ENCODE measurements around the gene PERCC1. TPM values are rescaled to one million over a fixed set of nuclear protein-coding genes. Genes with fewer than 3 reads are reported as not detected.

Gene PERCC1
- total RNA-seq, 1 donor from 2014 or later = not detected

- no peak overlapping the region for H3K4me2 ChIP-seq (ENCODE audit: low read length)
- Mint-ChIP-seq H3K27me3 (ENCODE audit: low read depth, unreplicated experiment) (no peaks in the 10 kb centered on the region), H3K4me3 (ENCODE audit: unreplicated experiment) (no peak overlapping the region), H3K36me3 (ENCODE audit: low read depth, unreplicated experiment) (peaks cover 13% of the 10 kb centered on the region), H3K9me3 (ENCODE audit: unreplicated experiment) (no peaks in the 10 kb centered on the region), H3K27ac (ENCODE audit: unreplicated experiment) (no peak overlapping the region), H3K4me1 (ENCODE audit: low read depth, unreplicated experiment) (no peaks in the 10 kb centered on the region)
- no peaks in the 10 kb centered on the region for H3K9me3 ChIP-seq (ENCODE audit: insufficient read depth, low read depth, low read length)
- H3K9ac ChIP-seq (ENCODE audit: low read length) = no peak overlapping the region
- no peaks in the 10 kb centered on the region for H3K36me3 ChIP-seq (ENCODE audit: insufficient read depth, low read length)
- no peak overlapping the region for H3K27ac ChIP-seq (ENCODE audit: low read depth, low read length)
- H3K4me3 ChIP-seq (ENCODE audit: insufficient read depth, low read depth, low read length) = no peak overlapping the region
- H3K27me3 ChIP-seq (ENCODE audit: insufficient read depth, low read length) = no peaks in the 10 kb centered on the region
- FAIRE-seq (no peak), DNase-seq (ENCODE audit: low read depth) (no peak)
- TF ChIP-seq CTCF (IDR thresholded peaks at IDR 0.05; ENCODE audit: insufficient read depth, low read depth, low read length) (no peak), EZH2 (IDR thresholded peaks at IDR 0.05; ENCODE audit: insufficient read depth, low read length) (no peak)
- no peaks in the 10 kb centered on the region for H3K4me1 ChIP-seq (ENCODE audit: insufficient read depth, low read length)
- H2AFZ ChIP-seq (ENCODE audit: low read depth, low read length) = no peak overlapping the region
- no peaks in the 10 kb centered on the region for H3K79me2 ChIP-seq (ENCODE audit: insufficient read depth, low read length)
- peaks cover 8% of the 10 kb centered on the region for H4K20me1 ChIP-seq (ENCODE audit: insufficient read depth, low read length)
These were observed 29.1 kb downstream of the PERCC1 start for GRCh38 chr16:1459967-1460366.

GRCh38 chr16:1460602-1461138, 29.8 kb downstream of the PERCC1 start:
- Histone ChIP-seq H3K27ac (ENCODE audit: low read depth, low read length) (no peak overlapping the region), H3K4me1 (ENCODE audit: insufficient read depth, low read length) (no peaks in the 10 kb centered on the region), H3K9me3 (ENCODE audit: insufficient read depth, low read depth, low read length) (no peaks in the 10 kb centered on the region), H3K36me3 (ENCODE audit: insufficient read depth, low read length) (no peaks in the 10 kb centered on the region), H3K4me3 (ENCODE audit: insufficient read depth, low read depth, low read length) (no peak overlapping the region), H4K20me1 (ENCODE audit: insufficient read depth, low read length) (peaks cover 11% of the 10 kb centered on the region), H3K79me2 (ENCODE audit: insufficient read depth, low read length) (peaks cover 4% of the 10 kb centered on the region), H2AFZ (ENCODE audit: low read depth, low read length) (no peak overlapping the region), H3K27me3 (ENCODE audit: insufficient read depth, low read length) (no peaks in the 10 kb centered on the region), H3K4me2 (ENCODE audit: low read length) (no peak overlapping the region), H3K9ac (ENCODE audit: low read length) (no peak overlapping the region)
- no peaks in the 10 kb centered on the region for H3K27me3 Mint-ChIP-seq (ENCODE audit: low read depth, unreplicated experiment)
- H3K4me1 Mint-ChIP-seq (ENCODE audit: low read depth, unreplicated experiment) = no peaks in the 10 kb centered on the region
- no peak for DNase-seq (ENCODE audit: low read depth)
- FAIRE-seq = no peak
- peaks cover 14% of the 10 kb centered on the region for H3K36me3 Mint-ChIP-seq (ENCODE audit: low read depth, unreplicated experiment)
- H3K9me3 Mint-ChIP-seq (ENCODE audit: unreplicated experiment) = no peaks in the 10 kb centered on the region
- H3K27ac Mint-ChIP-seq (ENCODE audit: unreplicated experiment) = no peak overlapping the region
- no peak overlapping the region for H3K4me3 Mint-ChIP-seq (ENCODE audit: unreplicated experiment)
- no peak for TF ChIP-seq EZH2 (IDR thresholded peaks at IDR 0.05; ENCODE audit: insufficient read depth, low read length)
- no peak for TF ChIP-seq CTCF (IDR thresholded peaks at IDR 0.05; ENCODE audit: insufficient read depth, low read depth, low read length)

- H3K4me3 Mint-ChIP-seq (ENCODE audit: unreplicated experiment) = no peak overlapping the region
- TF ChIP-seq CTCF (IDR thresholded peaks at IDR 0.05; ENCODE audit: insufficient read depth, low read depth, low read length) (no peak), EZH2 (IDR thresholded peaks at IDR 0.05; ENCODE audit: insufficient read depth, low read length) (no peak)
- H3K36me3 ChIP-seq (ENCODE audit: insufficient read depth, low read length) = no peaks in the 10 kb centered on the region
- H3K27me3 Mint-ChIP-seq (ENCODE audit: low read depth, unreplicated experiment) = no peaks in the 10 kb centered on the region
- H3K27ac Mint-ChIP-seq (ENCODE audit: unreplicated experiment) = no peak overlapping the region
- no peak overlapping the region for H3K4me2 ChIP-seq (ENCODE audit: low read length)
- H3K27ac ChIP-seq (ENCODE audit: low read depth, low read length) = no peak overlapping the region
- H3K4me1 ChIP-seq (ENCODE audit: insufficient read depth, low read length) = no peaks in the 10 kb centered on the region
- H3K36me3 Mint-ChIP-seq (ENCODE audit: low read depth, unreplicated experiment) = peaks cover 14% of the 10 kb centered on the region
- H3K4me1 Mint-ChIP-seq (ENCODE audit: low read depth, unreplicated experiment) = no peaks in the 10 kb centered on the region
- no peaks in the 10 kb centered on the region for H3K9me3 Mint-ChIP-seq (ENCODE audit: unreplicated experiment)
- H3K9ac ChIP-seq (ENCODE audit: low read length) = no peak overlapping the region
- peaks cover 16% of the 10 kb centered on the region for H4K20me1 ChIP-seq (ENCODE audit: insufficient read depth, low read length)
- DNase-seq (ENCODE audit: low read depth) = no peak
- H3K27me3 ChIP-seq (ENCODE audit: insufficient read depth, low read length) = no peaks in the 10 kb centered on the region
- no peak overlapping the region for H3K4me3 ChIP-seq (ENCODE audit: insufficient read depth, low read depth, low read length)
- peaks cover 9% of the 10 kb centered on the region for H3K79me2 ChIP-seq (ENCODE audit: insufficient read depth, low read length)
- no peak overlapping the region for H2AFZ ChIP-seq (ENCODE audit: low read depth, low read length)
- no peaks in the 10 kb centered on the region for H3K9me3 ChIP-seq (ENCODE audit: insufficient read depth, low read depth, low read length)
- FAIRE-seq = no peak
These were observed 30.3 kb downstream of the PERCC1 start for GRCh38 chr16:1461146-1461545.

Data from astrocyte (in vitro differentiated cells and primary cell).